ENCODE data around the gene PBX1.

The PBX1 gene

GRCh38 chr1:164742745-164743144, 183.8 kb downstream of the PBX1 start:
- H3K9me3 ChIP-seq, result no peaks in the 10 kb centered on the region
- H3K27me3 ChIP-seq, result no peaks in the 10 kb centered on the region
- no peak overlapping the region for H3K4me3 ChIP-seq (ENCODE audit: low read depth in 1 of 2, low read length in 1 of 2)
- TF ChIP-seq CTCF (IDR thresholded peaks at IDR 0.05), result no peak
- no peak overlapping the region for H3K27ac ChIP-seq
- H3K36me3 ChIP-seq, result no peaks in the 10 kb centered on the region
- no peaks in the 10 kb centered on the region for H3K4me1 ChIP-seq (ENCODE audit: control insufficient read depth in 1 of 2, insufficient read depth in 1 of 2, low read depth in 1 of 2, low read length in 1 of 2)

GRCh38 chr1:164743976-164744375, 185.0 kb downstream of the PBX1 start:
- Histone ChIP-seq H3K4me3 (ENCODE audit: low read depth in 1 of 2, low read length in 1 of 2) (no peak overlapping the region), H3K36me3 (no peaks in the 10 kb centered on the region), H3K27me3 (no peaks in the 10 kb centered on the region), H3K4me1 (ENCODE audit: control insufficient read depth in 1 of 2, insufficient read depth in 1 of 2, low read depth in 1 of 2, low read length in 1 of 2) (no peaks in the 10 kb centered on the region), H3K27ac (no peak overlapping the region), H3K9me3 (no peaks in the 10 kb centered on the region)
- TF ChIP-seq CTCF (IDR thresholded peaks at IDR 0.05), result no peak

GRCh38 chr1:164745736-164746135, 186.8 kb downstream of the PBX1 start:
- Histone ChIP-seq H3K9me3 (no peaks in the 10 kb centered on the region), H3K4me1 (ENCODE audit: control insufficient read depth in 1 of 2, insufficient read depth in 1 of 2, low read depth in 1 of 2, low read length in 1 of 2) (no peaks in the 10 kb centered on the region), H3K27ac (no peak overlapping the region), H3K4me3 (ENCODE audit: low read depth in 1 of 2, low read length in 1 of 2) (no peak overlapping the region), H3K27me3 (no peaks in the 10 kb centered on the region), H3K36me3 (no peaks in the 10 kb centered on the region)
- no peak for TF ChIP-seq CTCF (IDR thresholded peaks at IDR 0.05)

GRCh38 chr1:164746632-164747031, 187.6 kb downstream of the PBX1 start:
- Histone ChIP-seq H3K27ac (no peak overlapping the region), H3K4me1 (ENCODE audit: control insufficient read depth in 1 of 2, insufficient read depth in 1 of 2, low read depth in 1 of 2, low read length in 1 of 2) (no peaks in the 10 kb centered on the region), H3K27me3 (no peaks in the 10 kb centered on the region), H3K36me3 (no peaks in the 10 kb centered on the region), H3K9me3 (no peaks in the 10 kb centered on the region), H3K4me3 (ENCODE audit: low read depth in 1 of 2, low read length in 1 of 2) (no peak overlapping the region)
- TF ChIP-seq CTCF (IDR thresholded peaks at IDR 0.05), result no peak

GRCh38 chr1:164748253-164748899, 189.4 kb downstream of the PBX1 start:
- H3K27me3 ChIP-seq, result no peaks in the 10 kb centered on the region
- H3K4me1 ChIP-seq (ENCODE audit: control insufficient read depth in 1 of 2, insufficient read depth in 1 of 2, low read depth in 1 of 2, low read length in 1 of 2), result no peaks in the 10 kb centered on the region
- no peak overlapping the region for H3K4me3 ChIP-seq (ENCODE audit: low read depth in 1 of 2, low read length in 1 of 2)
- H3K27ac ChIP-seq, result no peak overlapping the region
- no peak for TF ChIP-seq CTCF (IDR thresholded peaks at IDR 0.05)
- no peaks in the 10 kb centered on the region for H3K9me3 ChIP-seq
- H3K36me3 ChIP-seq, result no peaks in the 10 kb centered on the region

All from neutrophil (primary cell).